ENCODE data around the gene TRAPPC11. TPM values are rescaled to one million over a fixed set of nuclear protein-coding genes. Genes with fewer than 3 reads are reported as not detected.

TRAPPC11 gene
- total RNA-seq, 1 experiment from 2014 or later: 32.2 TPM

DNA sequence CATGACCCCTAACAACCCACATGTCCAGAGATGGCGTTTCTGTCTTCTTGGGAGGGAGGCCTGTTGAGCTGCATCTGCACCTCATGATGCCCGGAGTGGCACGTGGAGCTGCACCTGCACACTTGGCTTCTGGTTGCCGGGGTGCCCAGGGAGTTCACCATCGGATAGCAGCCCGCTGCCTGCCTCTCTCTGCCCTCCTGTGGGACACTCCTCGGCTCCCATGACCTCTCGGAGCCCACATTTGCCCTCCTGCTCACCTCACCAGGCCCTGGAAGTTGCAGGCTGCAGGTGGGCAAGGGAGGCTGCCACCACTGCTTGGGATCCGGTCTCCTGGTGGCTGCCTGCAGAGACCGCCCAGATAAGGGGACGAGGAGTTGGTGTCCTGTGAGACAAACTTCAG lies 74.1 kb downstream of the TRAPPC11 start:
- no peak overlapping the region for H3K23ac ChIP-seq (ENCODE audit: insufficient read length, low read depth, low read length)
- H3K36me3 Mint-ChIP-seq (ENCODE audit: insufficient read depth in 1 of 3, low read depth in 3 of 3): no peaks in the 10 kb centered on the region; a peak in 1 of 7 replicates
- no peaks in the 10 kb centered on the region for H3K23me2 ChIP-seq (ENCODE audit: insufficient read length, low read depth, low read length, poor library complexity, severe bottlenecking)
- DNase-seq: no peak
- H2BK20ac ChIP-seq (ENCODE audit: low read depth, low read length, poor library complexity, severe bottlenecking): no peak overlapping the region
- H4K8ac ChIP-seq (replicated peaks; ENCODE audit: insufficient read length, low read depth, low read length): no peak overlapping the region
- H3K14ac ChIP-seq (ENCODE audit: insufficient read depth, low read length): no peak overlapping the region
- H3K4me2 ChIP-seq (ENCODE audit: insufficient read depth, insufficient read length, low read length): no peak overlapping the region
- H3K18ac ChIP-seq (ENCODE audit: insufficient read length, low read depth, low read length): no peak overlapping the region
- no peak overlapping the region for H3K4me3 Mint-ChIP-seq
- H2AFZ ChIP-seq (ENCODE audit: low read length): no peak overlapping the region
- no peak overlapping the region for H2BK15ac ChIP-seq (ENCODE audit: low read depth, low read length)
- H3K9me3 ChIP-seq (ENCODE audit: control insufficient read depth, low read depth, low read length): no peaks in the 10 kb centered on the region
- no peak overlapping the region for H2BK5ac ChIP-seq (ENCODE audit: insufficient read length, low read length)
- H3K56ac ChIP-seq (ENCODE audit: insufficient read length, low read depth, low read length): no peak overlapping the region
- H2BK12ac ChIP-seq (ENCODE audit: insufficient read length, low read depth, low read length): no peak overlapping the region
- TF ChIP-seq, protein P1, sequence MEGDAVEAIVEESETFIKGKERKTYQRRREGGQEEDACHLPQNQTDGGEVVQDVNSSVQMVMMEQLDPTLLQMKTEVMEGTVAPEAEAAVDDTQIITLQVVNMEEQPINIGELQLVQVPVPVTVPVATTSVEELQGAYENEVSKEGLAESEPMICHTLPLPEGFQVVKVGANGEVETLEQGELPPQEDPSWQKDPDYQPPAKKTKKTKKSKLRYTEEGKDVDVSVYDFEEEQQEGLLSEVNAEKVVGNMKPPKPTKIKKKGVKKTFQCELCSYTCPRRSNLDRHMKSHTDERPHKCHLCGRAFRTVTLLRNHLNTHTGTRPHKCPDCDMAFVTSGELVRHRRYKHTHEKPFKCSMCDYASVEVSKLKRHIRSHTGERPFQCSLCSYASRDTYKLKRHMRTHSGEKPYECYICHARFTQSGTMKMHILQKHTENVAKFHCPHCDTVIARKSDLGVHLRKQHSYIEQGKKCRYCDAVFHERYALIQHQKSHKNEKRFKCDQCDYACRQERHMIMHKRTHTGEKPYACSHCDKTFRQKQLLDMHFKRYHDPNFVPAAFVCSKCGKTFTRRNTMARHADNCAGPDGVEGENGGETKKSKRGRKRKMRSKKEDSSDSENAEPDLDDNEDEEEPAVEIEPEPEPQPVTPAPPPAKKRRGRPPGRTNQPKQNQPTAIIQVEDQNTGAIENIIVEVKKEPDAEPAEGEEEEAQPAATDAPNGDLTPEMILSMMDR (conservative IDR thresholded peaks at IDR 0.05): no peak
- no peaks in the 10 kb centered on the region for H3K27me3 ChIP-seq (ENCODE audit: insufficient read depth, low read length)
- H3K4ac ChIP-seq (ENCODE audit: low read depth, low read length): no peak overlapping the region
- H3K79me2 ChIP-seq (ENCODE audit: insufficient read depth, low read length): no peaks in the 10 kb centered on the region
- WGBS (ENCODE audit: extremely low coverage, insufficient read length, low lambda C conversion rate): no CpG with 5 or more reads among the region's 11 CpGs
- H3K79me1 ChIP-seq (ENCODE audit: insufficient read depth, low read depth, low read length, poor library complexity, severe bottlenecking): no peaks in the 10 kb centered on the region
- no peak overlapping the region for H3K27ac Mint-ChIP-seq
- H3K4me1 ChIP-seq (ENCODE audit: insufficient read depth, low read length): no peaks in the 10 kb centered on the region
- no peak overlapping the region for H3T11ph ChIP-seq (ENCODE audit: low read length)
- no peak overlapping the region for H2AK5ac ChIP-seq (ENCODE audit: insufficient read length, low read length)
- no peaks in the 10 kb centered on the region for H3K4me1 Mint-ChIP-seq
- H2BK120ac ChIP-seq (ENCODE audit: low read depth, low read length, poor library complexity, severe bottlenecking): no peak overlapping the region
- no peak overlapping the region for H3K9ac ChIP-seq (ENCODE audit: extremely low read depth, insufficient read length, low read length)
- H4K91ac ChIP-seq (ENCODE audit: insufficient read length, low read depth, low read length): no peak overlapping the region
- H4K20me1 ChIP-seq (ENCODE audit: control insufficient read depth, insufficient read depth, insufficient read length): no peaks in the 10 kb centered on the region
- H3K27ac ChIP-seq (ENCODE audit: insufficient read length, low read depth, low read length): no peak overlapping the region
- no peak overlapping the region for H4K5ac ChIP-seq (ENCODE audit: insufficient read length, low read depth, low read length)
- H3K27me3 Mint-ChIP-seq (ENCODE audit: low read depth): peaks cover 10% of the 10 kb centered on the region
- H3K9me3 Mint-ChIP-seq: peaks cover 4 to 5% of the 10 kb centered on the region in 2 experiments; a peak in 1 of 5 replicates

Data from H9 (cell line).